HT1080 (cell line): ENCODE measurements around the gene PFN3. TPM values are rescaled to one million over a fixed set of nuclear protein-coding genes. Genes with fewer than 3 reads are reported as not detected.

Experiments used
- DNase-seq: peaks from one replicate; pipeline ENCODE4 v3.0.0-alpha.2; 2015; ENCODE audit warnings: low read depth
- total RNA-seq: library from RNA; depleted of rRNA; stranded (reverse); fragments of >200 nt; shearing (Covaris generic); gene quantifications from 2 replicates; pipeline ENCODE4 v1.2.3, GENCODE V29; 2014

Gene PFN3
- total RNA-seq, 1 experiment from 2014 or later, result not detected

GRCh38 chr5:177438468-177438867 lies 38.0 kb upstream of the PFN3 start:
- no peak for DNase-seq

GRCh38 chr5:177437623-177438022 lies 37.2 kb upstream of the PFN3 start:
- DNase-seq, result no peak

- no peak for DNase-seq
These were observed 35.5 kb upstream of the PFN3 start for GRCh38 chr5:177435847-177436536.

- no peak for DNase-seq
These were observed 34.7 kb upstream of the PFN3 start for GRCh38 chr5:177434942-177435738.

- peak; percentile 63 for DNase-seq
These were observed 34.0 kb upstream of the PFN3 start for GRCh38 chr5:177434437-177434836.

GRCh38 chr5:177433658-177434217 lies 33.3 kb upstream of the PFN3 start:
- no peak for DNase-seq

- DNase-seq, result no peak
These were observed 32.6 kb upstream of the PFN3 start for GRCh38 chr5:177432839-177433657.

- DNase-seq, result no peak
These were observed 31.8 kb upstream of the PFN3 start for GRCh38 chr5:177432143-177432838.

- DNase-seq, result no peak
These were observed 31.1 kb upstream of the PFN3 start for GRCh38 chr5:177431317-177432142.

GRCh38 chr5:177430972-177431316 lies 30.5 kb upstream of the PFN3 start:
- DNase-seq, result no peak

- DNase-seq, result no peak
These were observed 29.9 kb upstream of the PFN3 start for GRCh38 chr5:177430140-177430951.

GRCh38 chr5:177429248-177430040 lies 29.0 kb upstream of the PFN3 start:
- no peak for DNase-seq

- DNase-seq, result no peak
These were observed 28.2 kb upstream of the PFN3 start for GRCh38 chr5:177428574-177429217.

- DNase-seq, result no peak
These were observed 27.6 kb upstream of the PFN3 start for GRCh38 chr5:177427919-177428573.

GRCh38 chr5:177427211-177427822 lies 26.9 kb upstream of the PFN3 start:
- no peak for DNase-seq

GRCh38 chr5:177426566-177427210 lies 26.2 kb upstream of the PFN3 start, which contains the start of gene GRK6:
Gene GRK6 (plus strand): TSS chr5:177426676. CDS start chr5:177426846, 170 bp downstream.
- DNase-seq, result no peak
